DOHH2 (cell line): ENCODE measurements around the gene PAN3.

Experiments
- CTCF ChIP-seq: fragments of 200-600 bp; sonication (generic); IDR thresholded peaks from one replicate; pipeline ENCODE4 v1.5.1; 2014; ENCODE audit warnings: antibody characterized with exemption, mild to moderate bottlenecking, low read depth, low read length; ENCODE audit not compliant: poor library complexity, severe bottlenecking
- EZH2phosphoT487 ChIP-seq: fragments of 200-600 bp; sonication (generic); IDR thresholded peaks from 2 replicates; pipeline ENCODE4 v1.6.1; 2017; ENCODE audit warnings: borderline replicate concordance, mild to moderate bottlenecking, antibody characterized with exemption, low read length, moderate library complexity, mixed read lengths

- TF ChIP-seq CTCF (no peak), EZH2phosphoT487 (no peak)
Measured at GRCh38 chr13:28136916-28137315, 1.4 kb upstream of the PAN3 start.
